Hematopoietic multipotent progenitor cell treated with erythropoietin and hydrocortisone succinate and interleukin-3 and kit ligand, for 6 days (in vitro differentiated cells): ENCODE measurements around the gene AOPEP.

Experiments
- DNase-seq: peaks from one replicate; pipeline ENCODE4 v3.0.0-alpha.2; 2015

Gene AOPEP

DNA sequence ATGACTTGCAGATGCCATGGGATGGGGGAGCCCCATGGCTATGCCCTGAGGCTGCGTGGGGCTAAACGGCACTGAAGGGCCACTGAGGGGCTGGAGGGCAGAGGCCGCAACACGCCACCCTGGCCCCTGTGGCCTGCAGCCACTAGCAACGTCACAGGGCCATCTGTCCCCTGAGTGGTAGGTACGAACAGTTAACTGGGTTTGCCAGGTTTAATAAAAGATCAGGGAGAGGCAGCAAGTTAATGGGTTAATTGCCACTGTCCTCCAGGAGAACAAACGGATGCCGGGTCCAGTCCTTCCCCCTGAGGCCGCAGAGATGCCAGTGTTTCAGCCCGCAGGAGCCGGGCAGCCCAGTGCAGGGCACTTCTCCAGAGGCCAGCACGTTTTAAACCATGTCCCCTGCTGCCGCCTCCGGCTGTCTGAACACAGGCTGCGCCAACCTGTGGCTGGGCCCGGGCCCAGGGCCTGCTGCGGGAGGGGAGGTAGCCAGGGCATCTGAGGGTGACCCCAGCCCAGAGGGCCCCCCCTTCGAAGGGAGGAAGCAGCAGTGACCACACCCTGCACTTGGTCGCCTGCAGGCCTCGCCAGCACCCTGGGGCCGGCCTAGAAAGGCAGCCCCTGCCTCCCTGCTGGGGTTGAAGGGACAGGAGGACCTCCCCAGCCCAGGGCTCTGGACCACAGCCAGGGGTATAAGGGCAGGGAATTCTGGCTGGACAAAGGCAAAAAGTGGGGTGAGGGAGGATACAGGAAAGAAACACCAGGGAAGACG lies 363.7 kb downstream of the AOPEP start:
- no peak for DNase-seq

- DNase-seq = no peak
Measured at GRCh38 chr9:95090871-95091577, 364.5 kb downstream of the AOPEP start.

GRCh38 chr9:95091601-95092261 lies 365.2 kb downstream of the AOPEP start:
- peak; percentile 64 for DNase-seq

- peak; percentile 60 for DNase-seq
Measured at GRCh38 chr9:95092262-95093072, 366.0 kb downstream of the AOPEP start.

DNA sequence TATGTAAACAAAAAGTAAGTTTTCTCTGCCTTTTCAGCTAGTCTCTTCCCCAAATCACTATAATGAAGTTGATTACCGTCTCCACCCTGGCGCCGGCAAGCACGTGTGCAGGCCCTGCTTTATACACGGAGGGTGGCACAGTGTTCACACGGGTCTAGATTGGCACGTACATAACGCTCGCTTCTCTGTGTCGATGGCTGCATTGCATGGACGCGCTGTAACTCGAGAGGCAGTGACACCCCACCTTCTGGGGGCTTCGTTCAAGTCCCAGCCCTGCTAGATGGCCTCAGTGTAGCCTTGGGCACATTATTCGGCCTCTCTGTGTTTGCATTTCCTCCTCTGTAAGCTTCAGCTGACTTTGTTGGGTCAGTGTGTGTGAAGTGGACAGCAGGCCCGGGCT lies 367.1 kb downstream of the AOPEP start:
- no peak for DNase-seq

GRCh38 chr9:95094002-95094401 lies 367.5 kb downstream of the AOPEP start:
- DNase-seq = no peak

DNA sequence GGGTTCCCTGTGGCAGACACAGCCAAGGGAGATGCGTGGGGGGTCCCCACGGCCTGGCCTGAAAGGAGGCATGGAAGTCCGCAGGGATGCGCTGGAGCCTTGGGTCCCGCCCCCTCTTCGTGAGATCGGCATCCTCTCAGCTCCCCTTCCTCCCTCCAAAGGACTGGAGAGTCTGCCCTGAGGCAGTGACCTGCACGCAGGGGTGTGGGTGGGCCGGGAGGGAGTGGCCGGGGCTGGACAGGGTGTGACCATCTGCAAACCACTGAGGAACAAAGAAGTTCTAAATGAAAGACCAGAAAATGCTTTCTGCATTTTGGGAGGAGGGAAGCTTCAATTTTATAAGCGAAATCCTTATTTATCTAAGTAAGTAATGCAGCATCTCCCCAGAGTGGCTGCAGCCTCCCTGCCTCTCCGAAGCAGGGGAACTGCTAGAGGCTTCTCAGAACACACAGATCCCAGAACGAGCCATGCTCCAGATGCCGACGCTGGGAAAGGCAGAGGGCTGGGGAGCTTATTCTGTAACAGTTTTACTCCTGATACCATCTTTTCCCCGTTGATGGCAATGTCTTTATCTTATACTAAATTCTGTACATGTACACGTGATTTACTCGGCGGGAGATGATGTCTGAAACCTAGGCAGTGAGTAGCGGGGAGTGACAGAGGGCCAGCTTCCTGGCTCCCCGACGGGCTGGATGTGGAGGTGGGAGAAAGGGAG lies 369.3 kb downstream of the AOPEP start:
- DNase-seq = no peak

- DNase-seq = no peak
Measured at GRCh38 chr9:95096381-95096780, 369.9 kb downstream of the AOPEP start.

- no peak for DNase-seq
Measured at GRCh38 chr9:95096807-95097206, 370.3 kb downstream of the AOPEP start.

- DNase-seq = no peak
Measured at GRCh38 chr9:95097279-95097678, 370.8 kb downstream of the AOPEP start.

DNA sequence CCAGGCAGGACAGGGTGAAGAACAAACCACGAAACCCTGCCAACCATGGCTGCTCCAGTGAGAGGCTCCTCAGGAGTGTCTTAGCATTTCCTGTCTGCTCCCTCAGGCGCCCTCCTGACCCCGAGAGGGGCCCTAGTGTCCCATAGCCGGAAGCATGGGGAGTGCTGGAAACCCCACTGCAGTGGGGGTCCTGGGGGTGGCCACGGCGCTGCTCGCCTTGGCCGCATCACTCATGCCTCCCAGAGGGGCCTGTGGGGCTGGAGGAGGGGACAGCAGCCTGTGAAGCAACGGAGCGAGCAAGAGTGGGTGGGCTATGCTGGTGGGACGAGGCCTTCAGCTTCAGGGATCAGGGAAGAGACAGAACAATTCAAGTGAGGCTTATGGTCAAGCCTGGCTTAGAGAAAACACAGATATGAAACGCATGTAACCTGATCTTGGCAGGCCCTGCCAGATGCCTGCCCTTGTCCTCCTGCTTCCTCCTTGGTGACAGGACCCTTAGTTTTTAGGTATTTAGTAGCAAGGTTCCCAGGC lies 372.0 kb downstream of the AOPEP start:
- no peak for DNase-seq

DNA sequence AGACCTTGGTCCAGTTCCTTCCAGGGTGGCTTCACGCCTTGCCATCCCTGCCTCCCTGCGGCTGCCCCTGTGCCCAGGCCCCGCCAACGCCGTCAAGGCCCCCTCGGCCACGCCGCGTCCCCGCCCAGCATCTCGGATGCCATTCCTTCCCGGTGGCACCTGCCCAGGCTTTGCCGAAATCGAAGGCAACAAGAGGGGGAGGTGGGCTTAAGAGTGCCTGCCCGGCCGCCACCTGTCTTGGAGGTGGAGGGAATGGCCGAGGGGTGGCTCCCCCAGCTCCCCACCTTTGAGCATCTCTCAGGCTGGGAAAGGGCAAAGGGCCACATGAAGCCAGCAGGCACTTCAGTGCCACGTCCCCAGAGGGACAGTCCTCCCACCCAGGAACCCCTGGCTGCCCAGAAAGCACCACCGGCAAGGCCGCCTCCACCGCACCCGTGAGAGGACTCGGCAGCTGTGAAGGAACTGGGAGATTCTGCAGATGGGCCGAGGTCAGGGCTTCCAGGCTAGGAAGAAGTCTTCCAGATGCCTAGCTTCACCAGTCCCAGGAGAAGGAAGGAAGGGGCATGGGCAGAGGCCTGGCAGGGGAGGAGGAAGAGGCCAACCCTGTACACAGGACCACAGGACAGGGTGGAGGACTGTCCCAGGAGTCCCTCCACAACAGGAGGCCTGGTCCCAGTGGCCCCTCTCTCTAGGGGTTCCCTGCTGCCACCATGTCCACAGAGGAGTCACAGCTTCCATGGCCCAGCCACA lies 373.0 kb downstream of the AOPEP start:
- no peak for DNase-seq

- DNase-seq = no peak
Measured at GRCh38 chr9:95100071-95100627, 373.6 kb downstream of the AOPEP start.

- no peak for DNase-seq
Measured at GRCh38 chr9:95101326-95101725, 374.8 kb downstream of the AOPEP start.

- DNase-seq = no peak
Measured at GRCh38 chr9:95102001-95102433, 375.5 kb downstream of the AOPEP start.

DNA sequence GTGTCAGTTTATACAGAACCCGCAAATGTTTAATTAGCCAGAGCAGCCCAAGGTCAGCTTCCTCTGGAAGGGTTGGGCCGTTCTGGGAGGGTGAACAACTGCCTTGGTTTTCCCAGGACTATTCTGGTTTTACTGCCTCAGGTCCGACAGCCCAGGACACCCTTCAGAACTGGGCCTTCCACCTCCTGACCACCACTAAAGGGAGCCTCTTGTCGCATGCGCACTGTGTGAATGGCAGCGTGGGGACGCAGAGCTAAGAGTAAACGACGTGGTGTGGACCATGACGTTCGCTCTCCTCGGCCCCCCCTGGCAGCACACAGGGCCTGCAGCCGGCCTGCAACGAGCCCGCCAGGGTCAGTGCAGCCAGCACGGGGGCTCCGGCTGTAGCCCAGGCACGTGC lies 376.1 kb downstream of the AOPEP start:
- DNase-seq = no peak

DNA sequence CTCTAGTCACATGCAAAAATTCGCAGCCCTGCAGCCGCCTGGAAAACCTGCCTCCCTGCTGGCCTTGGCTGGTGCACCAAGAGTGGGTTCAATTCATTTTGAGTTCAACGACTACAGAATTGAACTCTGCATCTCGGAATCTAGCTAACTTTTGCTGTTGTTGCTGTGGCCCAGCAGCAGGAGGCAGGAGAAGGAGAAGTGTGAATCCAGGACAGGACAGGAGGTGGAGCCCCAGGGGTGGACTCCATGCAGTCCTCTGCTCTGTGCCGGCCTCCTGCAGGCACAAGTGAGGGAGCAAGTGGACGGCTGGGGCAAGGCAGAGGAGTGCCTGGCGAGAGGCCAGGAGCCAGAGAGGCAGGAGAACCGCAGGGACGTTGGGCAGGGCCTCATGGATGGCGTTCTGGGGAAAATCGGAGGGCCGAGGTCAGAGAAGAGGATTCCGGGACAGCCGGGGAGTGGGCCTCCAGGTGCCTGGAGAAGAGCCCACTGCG lies 376.8 kb downstream of the AOPEP start:
- DNase-seq = no peak

- no peak for DNase-seq
Measured at GRCh38 chr9:95103871-95104580, 377.5 kb downstream of the AOPEP start.

DNA sequence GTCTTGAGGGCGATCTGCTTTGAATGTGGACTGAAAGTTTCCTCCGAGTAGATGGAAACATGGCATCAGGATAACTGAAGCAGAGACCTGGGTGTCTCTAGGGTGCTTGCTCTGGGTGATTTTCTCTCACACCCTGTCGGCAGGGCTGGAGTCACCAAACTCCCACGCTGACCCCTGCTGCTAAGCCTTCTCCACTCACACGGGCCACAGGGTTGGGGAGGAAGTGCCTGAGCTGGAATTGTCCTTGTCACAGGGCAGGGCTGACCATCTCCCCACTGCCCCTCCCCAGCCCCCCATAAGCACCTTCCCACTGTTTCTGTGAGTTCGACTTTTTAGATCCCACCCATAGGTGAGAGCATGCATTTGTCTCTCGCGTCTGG lies 378.1 kb downstream of the AOPEP start:
- no peak for DNase-seq

- DNase-seq = no peak
Measured at GRCh38 chr9:95104980-95105379, 378.5 kb downstream of the AOPEP start.
